SK-N-MC (cell line): ENCODE measurements around the gene OXGR1.
A peak's percentile ranks its signal among the peaks of the same experiment; 100 is the strongest.

Experiments used
- DNase-seq: peaks from one replicate; pipeline ENCODE4 v3.0.0-alpha.2; 2011; ENCODE audit warnings: low read depth, low spot score
- H3K27ac ChIP-seq: fragments of 200-600 bp; sonication (generic); 2 replicates; pipeline ENCODE4 v1.5.1; 2016; ENCODE audit warnings: mixed run types
- H3K36me3 ChIP-seq: fragments of 200-600 bp; sonication (generic); 2 replicates; pipeline ENCODE4 v1.6.1; 2017; ENCODE audit warnings: antibody characterized with exemption, low read length, mixed read lengths; ENCODE audit not compliant: insufficient read depth
- H3K4me3 ChIP-seq: fragments of 200-600 bp; sonication (generic); 2 replicates; pipeline ENCODE4 v1.5.1; 2016
- H3K9ac ChIP-seq: fragments of 200-600 bp; sonication (generic); 2 replicates; pipeline ENCODE4 v1.8.0; 2017; ENCODE audit warnings: mixed run types, mixed read lengths; ENCODE audit not compliant: insufficient read length
- H3K9me3 ChIP-seq: fragments of 200-600 bp; sonication (generic); 2 replicates; pipeline ENCODE4 v1.6.1; 2017; ENCODE audit warnings: low read depth, mild to moderate bottlenecking, antibody characterized with exemption, low read length, moderate library complexity, mixed read lengths
- EZH2 ChIP-seq: fragments of 200-600 bp; sonication (generic); IDR thresholded peaks from one replicate; pipeline ENCODE4 v1.6.1; 2017; ENCODE audit warnings: antibody characterized with exemption
- FOXP2 ChIP-seq: optimal IDR thresholded peaks from 2 replicates; pipeline ENCODE3; 2011; ENCODE audit warnings: mild to moderate bottlenecking, moderate library complexity; ENCODE audit not compliant: insufficient read depth; ENCODE audit errors: extremely low read length, control extremely low read depth
- POLR2AphosphoS5 ChIP-seq: IDR thresholded peaks from 2 replicates; pipeline ENCODE4 v1.6.1; 2012; ENCODE audit warnings: mild to moderate bottlenecking, low read depth, low read length, borderline replicate concordance

Gene OXGR1

DNA sequence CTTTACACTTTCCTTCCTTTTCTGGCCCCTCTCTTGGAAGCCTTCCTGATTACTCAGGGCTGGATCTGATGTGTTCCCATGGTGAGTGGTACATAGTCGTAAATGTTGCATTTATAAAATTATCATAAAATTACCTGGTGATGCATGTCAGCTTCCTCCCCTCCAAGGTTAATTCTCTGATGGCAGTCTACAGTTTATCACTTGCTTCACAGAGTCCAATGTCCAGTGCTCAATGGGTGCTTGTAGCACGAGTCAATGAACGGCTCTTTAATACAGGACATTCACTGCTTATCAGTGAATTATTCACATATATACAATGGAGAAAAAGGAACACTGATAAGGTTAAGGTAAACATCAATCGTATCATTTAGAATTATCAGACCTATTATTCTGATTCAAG, 27.0 kb upstream of the OXGR1 start:
- no peak overlapping the region for H3K9ac ChIP-seq
- no peak overlapping the region for H3K4me3 ChIP-seq
- TF ChIP-seq FOXP2 (no peak), POLR2AphosphoS5 (no peak), EZH2 (no peak)
- DNase-seq, result no peak
- H3K36me3 ChIP-seq, result no peaks in the 10 kb centered on the region
- H3K27ac ChIP-seq, result no peak overlapping the region
- no peaks in the 10 kb centered on the region for H3K9me3 ChIP-seq

DNA sequence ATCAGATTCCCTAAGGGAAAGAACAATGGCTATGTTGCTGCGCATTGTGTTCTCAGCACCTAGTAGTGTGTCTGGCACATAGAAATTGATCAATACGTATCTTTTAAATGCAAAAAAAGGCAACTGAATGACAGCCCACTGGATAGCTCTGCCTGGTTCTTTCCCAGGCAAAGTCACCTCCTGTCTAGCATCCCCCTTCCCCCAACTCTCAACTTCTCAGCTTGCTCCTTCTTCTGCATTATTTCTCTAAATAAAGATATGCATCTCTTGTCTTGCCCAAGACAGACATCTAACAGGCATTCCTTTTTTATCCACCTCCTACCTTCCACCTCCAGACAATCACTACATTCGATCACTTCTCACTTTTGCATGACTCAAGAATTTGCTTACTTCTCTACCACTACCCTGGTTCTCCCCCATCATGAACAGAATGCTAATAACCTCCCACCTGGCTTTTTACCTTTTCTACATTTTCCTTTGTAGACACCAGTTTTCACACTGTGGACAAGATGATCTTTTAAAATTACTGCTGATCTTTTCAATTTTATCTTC, 26.5 kb upstream of the OXGR1 start:
- Histone ChIP-seq H3K27ac (no peak overlapping the region), H3K9me3 (no peaks in the 10 kb centered on the region), H3K4me3 (no peak overlapping the region), H3K9ac (no peak overlapping the region), H3K36me3 (no peaks in the 10 kb centered on the region)
- TF ChIP-seq FOXP2, result no peak
- TF ChIP-seq EZH2, result no peak
- TF ChIP-seq POLR2AphosphoS5, result no peak
- no peak for DNase-seq

DNA sequence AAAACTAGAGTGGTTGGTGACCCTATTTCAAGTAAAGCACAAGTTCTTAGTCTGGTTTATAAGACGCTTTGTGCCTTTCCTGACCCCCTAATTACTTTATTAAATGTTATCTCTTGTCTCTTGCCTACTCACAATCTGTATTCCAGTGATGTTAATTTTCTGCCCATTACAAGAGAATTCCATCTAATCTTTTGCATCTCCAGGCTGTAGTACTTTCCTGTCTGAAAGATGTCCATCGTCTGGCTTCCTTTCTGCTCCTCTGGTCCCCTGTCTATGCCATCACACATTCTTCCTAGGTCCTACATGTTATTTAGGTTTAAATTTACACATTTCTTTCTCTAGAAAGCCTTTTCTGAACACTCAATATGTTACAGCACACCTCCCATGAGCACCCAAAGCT, 25.9 kb upstream of the OXGR1 start:
- no peak overlapping the region for H3K27ac ChIP-seq
- TF ChIP-seq FOXP2, result no peak
- TF ChIP-seq EZH2, result no peak
- TF ChIP-seq POLR2AphosphoS5, result no peak
- no peaks in the 10 kb centered on the region for H3K36me3 ChIP-seq
- H3K9me3 ChIP-seq, result no peaks in the 10 kb centered on the region
- no peak overlapping the region for H3K9ac ChIP-seq
- H3K4me3 ChIP-seq, result no peak overlapping the region
- no peak for DNase-seq

DNA sequence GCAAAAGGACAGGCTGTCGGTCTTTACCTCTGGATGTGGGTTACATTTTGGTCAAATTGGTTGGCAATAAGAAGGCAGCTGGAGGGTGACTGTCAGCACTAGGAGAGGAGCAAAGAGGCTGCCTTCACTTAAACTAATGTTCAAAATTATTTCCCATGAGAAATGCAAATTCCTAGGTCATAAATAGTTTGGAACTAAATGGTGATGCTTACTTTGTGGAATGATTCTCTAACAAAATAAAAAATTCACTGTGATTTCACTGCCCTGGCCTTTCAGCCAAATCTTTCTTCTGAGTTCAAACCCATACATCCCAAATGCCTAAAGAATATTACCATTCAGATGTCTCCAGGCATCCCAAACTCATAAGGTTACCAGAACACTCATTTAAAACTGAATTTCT, 25.0 kb upstream of the OXGR1 start:
- no peak overlapping the region for H3K9ac ChIP-seq
- H3K4me3 ChIP-seq, result no peak overlapping the region
- DNase-seq, result no peak
- H3K27ac ChIP-seq, result no peak overlapping the region
- H3K9me3 ChIP-seq, result no peaks in the 10 kb centered on the region
- TF ChIP-seq EZH2, result no peak
- no peak for TF ChIP-seq FOXP2
- TF ChIP-seq POLR2AphosphoS5, result no peak
- no peaks in the 10 kb centered on the region for H3K36me3 ChIP-seq

DNA sequence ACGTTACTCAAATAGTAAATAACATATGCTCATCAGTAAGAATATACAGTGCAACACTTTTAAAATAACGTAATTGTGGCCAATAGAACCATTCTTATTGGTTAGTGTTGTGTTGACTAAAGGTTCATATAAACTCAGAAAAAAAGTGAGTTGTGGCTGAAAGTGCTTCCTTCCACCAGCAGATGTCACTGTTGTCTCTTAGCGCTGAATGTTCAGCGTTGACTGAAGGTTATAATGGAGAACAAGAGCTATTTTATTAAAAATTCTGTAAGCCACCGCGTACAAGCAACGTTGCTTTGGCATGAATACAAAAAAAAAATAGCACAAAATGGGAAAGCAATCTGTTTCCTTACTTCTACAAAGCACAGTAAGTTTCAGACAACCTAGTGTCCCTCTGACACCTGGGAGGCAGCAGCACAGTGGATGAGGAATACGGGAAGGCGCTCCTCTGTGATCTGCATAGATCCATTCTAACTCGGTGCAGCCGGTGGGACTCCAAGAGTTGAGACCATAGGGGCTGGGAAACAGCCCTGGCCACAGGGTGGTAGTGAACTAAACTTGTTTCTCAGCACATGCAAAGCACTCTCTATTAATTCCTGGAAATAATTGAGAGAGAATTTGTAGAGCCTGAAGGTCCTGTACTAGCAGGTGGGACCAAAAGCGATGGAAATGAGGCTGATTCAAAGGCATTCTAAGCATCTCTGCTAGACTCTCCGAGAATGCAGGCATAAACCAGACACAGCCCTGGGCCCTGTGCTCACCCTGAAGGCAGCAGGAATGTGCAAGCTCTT, 23.9 kb upstream of the OXGR1 start:
- peak overlapping the region; percentile 42 for H3K4me3 ChIP-seq
- peak; percentile 20 for DNase-seq
- no peaks in the 10 kb centered on the region for H3K36me3 ChIP-seq
- TF ChIP-seq POLR2AphosphoS5 (no peak), EZH2 (no peak), FOXP2 (no peak)
- no peak overlapping the region for H3K27ac ChIP-seq
- no peak overlapping the region for H3K9ac ChIP-seq
- H3K9me3 ChIP-seq, result no peaks in the 10 kb centered on the region

DNA sequence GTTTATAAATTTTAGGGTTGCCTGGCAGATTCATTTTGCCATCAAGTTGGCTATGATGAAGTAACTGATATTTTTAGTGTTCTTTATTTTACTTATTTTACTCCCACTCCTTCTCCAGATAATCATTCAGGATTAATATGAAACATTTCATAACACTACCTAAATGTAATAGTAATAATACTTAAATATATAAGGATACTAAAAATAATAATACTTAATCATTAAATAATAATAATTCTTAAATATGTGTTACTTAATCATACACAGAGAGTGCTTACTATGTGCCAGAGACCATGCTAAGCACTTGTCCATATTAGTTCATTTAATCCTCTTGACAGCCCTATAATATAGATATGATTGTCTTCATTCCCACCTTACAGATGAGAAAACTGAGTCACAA, 23.0 kb upstream of the OXGR1 start:
- Histone ChIP-seq H3K9ac (no peak overlapping the region), H3K36me3 (no peaks in the 10 kb centered on the region), H3K4me3 (no peak overlapping the region), H3K27ac (no peak overlapping the region), H3K9me3 (no peaks in the 10 kb centered on the region)
- no peak for DNase-seq
- TF ChIP-seq FOXP2 (no peak), EZH2 (no peak), POLR2AphosphoS5 (no peak)

DNA sequence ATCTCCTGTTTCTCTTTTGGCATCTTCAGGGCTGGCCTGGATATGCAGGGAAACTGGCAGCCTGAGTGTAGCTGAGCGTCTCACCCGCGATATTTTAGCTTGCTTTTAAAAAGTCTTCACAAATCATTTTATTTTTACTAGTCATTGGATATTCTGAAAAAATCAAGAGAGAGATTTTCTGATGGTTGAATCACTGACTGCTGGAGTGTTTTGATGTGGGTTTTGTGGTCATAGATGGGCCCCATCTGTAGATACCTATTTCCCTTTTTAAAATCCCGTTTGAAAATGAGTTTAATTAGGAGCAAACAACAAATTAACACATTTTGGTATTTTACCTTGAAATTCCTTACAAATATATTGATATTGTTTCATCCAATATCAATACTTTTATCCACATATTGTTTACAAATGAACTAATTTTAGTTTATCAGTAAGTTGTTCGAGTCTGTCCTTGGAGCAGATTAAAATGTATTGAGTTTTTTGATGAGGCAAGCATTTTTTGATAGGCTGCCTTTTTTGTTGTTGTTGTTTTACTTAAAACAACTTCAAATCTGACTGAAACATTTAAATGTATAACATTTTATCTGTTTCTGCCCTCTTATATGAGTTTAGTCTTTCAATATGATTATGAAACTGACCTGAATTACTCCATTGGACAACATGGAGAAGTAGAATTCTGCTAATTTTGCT, 21.5 kb upstream of the OXGR1 start:
- Histone ChIP-seq H3K36me3 (no peaks in the 10 kb centered on the region), H3K4me3 (no peak overlapping the region), H3K27ac (no peak overlapping the region), H3K9me3 (no peaks in the 10 kb centered on the region), H3K9ac (no peak overlapping the region)
- DNase-seq, result no peak
- TF ChIP-seq FOXP2, result no peak
- TF ChIP-seq POLR2AphosphoS5, result no peak
- no peak for TF ChIP-seq EZH2

DNA sequence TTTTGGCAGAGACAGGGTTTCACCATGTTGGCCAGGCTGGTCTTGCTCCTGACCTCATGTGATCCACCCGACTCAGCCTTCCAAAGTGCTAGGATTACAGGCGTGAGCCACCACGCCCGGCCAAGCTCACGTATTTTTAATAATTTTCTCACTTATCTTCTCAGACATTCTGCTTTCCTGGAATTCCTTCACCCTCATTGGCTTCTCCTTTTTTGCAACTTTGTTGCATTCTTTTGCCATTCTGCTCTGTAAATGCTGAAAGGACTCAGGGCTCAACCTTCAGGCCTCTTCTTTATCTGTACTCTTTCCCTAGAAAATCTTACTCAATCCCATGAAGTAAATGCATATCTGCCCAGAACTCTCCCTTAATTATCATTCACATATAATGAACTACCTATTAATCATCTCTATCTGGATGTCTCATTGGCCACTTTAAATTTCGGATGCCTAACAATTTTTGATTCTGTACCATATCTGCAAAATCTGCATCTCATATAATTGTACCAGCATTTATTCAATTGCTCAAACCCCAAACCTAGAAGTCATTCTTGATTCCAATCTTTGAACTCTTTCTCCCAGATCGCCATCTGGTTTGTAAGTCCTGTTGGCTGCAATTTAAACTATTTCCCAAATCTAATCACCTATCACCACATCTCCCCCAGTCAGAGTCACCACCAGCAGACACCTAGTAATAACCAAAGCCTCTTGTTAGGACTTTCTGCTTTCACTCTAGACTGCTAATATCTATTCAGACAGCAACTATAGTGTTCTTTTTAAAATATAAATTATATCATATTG, 18.2 kb upstream of the OXGR1 start:
- TF ChIP-seq POLR2AphosphoS5 (no peak), FOXP2 (no peak), EZH2 (no peak)
- H3K36me3 ChIP-seq, result no peaks in the 10 kb centered on the region
- DNase-seq, result no peak
- no peak overlapping the region for H3K4me3 ChIP-seq
- H3K9ac ChIP-seq, result no peak overlapping the region
- no peaks in the 10 kb centered on the region for H3K9me3 ChIP-seq
- H3K27ac ChIP-seq, result no peak overlapping the region
